ENCODE results near the gene SNAPC4.

Gene SNAPC4

GRCh38 chr9:136365775-136366222 is 34.2 kb downstream of the SNAPC4 start:
- no peak overlapping the region for H3K9ac ChIP-seq (ENCODE audit: low read length)
- no peaks in the 10 kb centered on the region for H3K9me3 ChIP-seq (ENCODE audit: insufficient read depth, low read length)
- H4K20me1 ChIP-seq (ENCODE audit: low read depth, low read length) = no peaks in the 10 kb centered on the region

DNA sequence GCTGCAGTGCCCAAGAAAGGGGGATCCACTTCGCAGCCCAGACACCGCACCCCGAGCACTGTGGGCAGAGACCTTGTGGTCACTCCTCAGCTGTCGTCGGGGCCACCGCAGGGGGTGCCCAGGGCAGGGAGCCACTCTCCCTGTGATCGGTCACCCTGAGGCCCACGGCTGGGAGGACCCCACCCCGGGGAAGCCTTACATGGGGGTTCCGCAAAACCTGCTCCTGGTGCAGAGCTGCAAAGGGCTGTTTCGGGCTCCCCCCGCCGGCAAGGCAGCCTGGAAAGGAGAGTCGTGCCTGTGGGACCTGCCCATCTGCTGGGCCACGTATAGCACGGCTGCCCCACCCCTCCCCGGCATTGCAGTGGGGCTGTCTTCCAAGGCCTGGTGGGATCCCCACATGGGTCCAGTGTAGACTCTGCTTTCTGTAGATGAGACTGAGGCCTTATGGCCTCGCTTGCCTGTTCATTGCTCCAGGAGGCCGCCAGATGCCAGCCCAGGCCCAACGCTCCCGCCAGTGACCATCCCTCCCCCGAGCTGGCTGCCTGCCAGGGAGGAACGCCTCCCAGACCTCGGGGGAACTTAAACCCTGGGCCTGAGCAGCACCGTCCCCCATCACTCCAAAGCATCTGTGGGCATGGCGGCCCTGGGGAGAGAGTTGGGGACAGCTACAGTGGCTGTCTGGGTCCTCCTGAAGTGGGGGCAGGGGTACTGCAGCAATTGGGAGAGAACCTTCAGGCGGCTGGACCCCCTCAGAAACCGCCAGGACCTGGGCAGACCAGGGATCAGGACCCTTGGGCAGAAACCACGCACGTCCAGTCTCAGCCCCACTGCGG is 34.8 kb downstream of the SNAPC4 start:
- Histone ChIP-seq H3K4me2 (ENCODE audit: low read depth, low read length, poor library complexity, severe bottlenecking) (no peak overlapping the region), H3K27me3 (ENCODE audit: low read length) (no peaks in the 10 kb centered on the region), H3K4me3 (ENCODE audit: insufficient read depth, low read length, poor library complexity, severe bottlenecking) (no peak overlapping the region), H3K9ac (ENCODE audit: low read length) (no peak overlapping the region), H3K79me2 (ENCODE audit: insufficient read depth, low read length) (no peaks in the 10 kb centered on the region), H2AFZ (ENCODE audit: low read depth, low read length, severe bottlenecking) (no peak overlapping the region), H3K27ac (ENCODE audit: low read depth, low read length) (no peak overlapping the region), H3F3A (ENCODE audit: insufficient read depth) (no peaks in the 10 kb centered on the region), H3K36me3 (ENCODE audit: low read length) (no peaks in the 10 kb centered on the region), H3K9me2 (replicated peaks; ENCODE audit: insufficient read depth, low read length) (no peaks in the 10 kb centered on the region), H4K20me1 (ENCODE audit: low read depth, low read length) (no peaks in the 10 kb centered on the region), H3K9me3 (ENCODE audit: insufficient read depth, low read length) (no peaks in the 10 kb centered on the region)
- no peak for TF ChIP-seq EZH2phosphoT487 (conservative IDR thresholded peaks at IDR 0.05; ENCODE audit: low read length)
- TF ChIP-seq, protein P1, sequence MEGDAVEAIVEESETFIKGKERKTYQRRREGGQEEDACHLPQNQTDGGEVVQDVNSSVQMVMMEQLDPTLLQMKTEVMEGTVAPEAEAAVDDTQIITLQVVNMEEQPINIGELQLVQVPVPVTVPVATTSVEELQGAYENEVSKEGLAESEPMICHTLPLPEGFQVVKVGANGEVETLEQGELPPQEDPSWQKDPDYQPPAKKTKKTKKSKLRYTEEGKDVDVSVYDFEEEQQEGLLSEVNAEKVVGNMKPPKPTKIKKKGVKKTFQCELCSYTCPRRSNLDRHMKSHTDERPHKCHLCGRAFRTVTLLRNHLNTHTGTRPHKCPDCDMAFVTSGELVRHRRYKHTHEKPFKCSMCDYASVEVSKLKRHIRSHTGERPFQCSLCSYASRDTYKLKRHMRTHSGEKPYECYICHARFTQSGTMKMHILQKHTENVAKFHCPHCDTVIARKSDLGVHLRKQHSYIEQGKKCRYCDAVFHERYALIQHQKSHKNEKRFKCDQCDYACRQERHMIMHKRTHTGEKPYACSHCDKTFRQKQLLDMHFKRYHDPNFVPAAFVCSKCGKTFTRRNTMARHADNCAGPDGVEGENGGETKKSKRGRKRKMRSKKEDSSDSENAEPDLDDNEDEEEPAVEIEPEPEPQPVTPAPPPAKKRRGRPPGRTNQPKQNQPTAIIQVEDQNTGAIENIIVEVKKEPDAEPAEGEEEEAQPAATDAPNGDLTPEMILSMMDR (IDR thresholded peaks at IDR 0.05; ENCODE audit: insufficient read depth, low read length, poor library complexity, severe bottlenecking) = no peak

More at GRCh38 chr9:136365775-136366222, 34.2 kb downstream of the SNAPC4 start:
- Histone ChIP-seq H2AFZ (ENCODE audit: low read depth, low read length, severe bottlenecking) (no peak overlapping the region), H3K9me2 (replicated peaks; ENCODE audit: insufficient read depth, low read length) (no peaks in the 10 kb centered on the region), H3K79me2 (ENCODE audit: insufficient read depth, low read length) (no peaks in the 10 kb centered on the region), H3K27me3 (ENCODE audit: low read length) (no peaks in the 10 kb centered on the region), H3K27ac (ENCODE audit: low read depth, low read length) (no peak overlapping the region), H3K4me3 (ENCODE audit: insufficient read depth, low read length, poor library complexity, severe bottlenecking) (no peak overlapping the region), H3K4me2 (ENCODE audit: low read depth, low read length, poor library complexity, severe bottlenecking) (no peak overlapping the region), H3F3A (ENCODE audit: insufficient read depth) (no peaks in the 10 kb centered on the region), H3K36me3 (ENCODE audit: low read length) (no peaks in the 10 kb centered on the region)
- TF ChIP-seq, protein P1 (IDR thresholded peaks at IDR 0.05; ENCODE audit: insufficient read depth, low read length, poor library complexity, severe bottlenecking) = no peak
- no peak for TF ChIP-seq EZH2phosphoT487 (conservative IDR thresholded peaks at IDR 0.05; ENCODE audit: low read length)

DNA sequence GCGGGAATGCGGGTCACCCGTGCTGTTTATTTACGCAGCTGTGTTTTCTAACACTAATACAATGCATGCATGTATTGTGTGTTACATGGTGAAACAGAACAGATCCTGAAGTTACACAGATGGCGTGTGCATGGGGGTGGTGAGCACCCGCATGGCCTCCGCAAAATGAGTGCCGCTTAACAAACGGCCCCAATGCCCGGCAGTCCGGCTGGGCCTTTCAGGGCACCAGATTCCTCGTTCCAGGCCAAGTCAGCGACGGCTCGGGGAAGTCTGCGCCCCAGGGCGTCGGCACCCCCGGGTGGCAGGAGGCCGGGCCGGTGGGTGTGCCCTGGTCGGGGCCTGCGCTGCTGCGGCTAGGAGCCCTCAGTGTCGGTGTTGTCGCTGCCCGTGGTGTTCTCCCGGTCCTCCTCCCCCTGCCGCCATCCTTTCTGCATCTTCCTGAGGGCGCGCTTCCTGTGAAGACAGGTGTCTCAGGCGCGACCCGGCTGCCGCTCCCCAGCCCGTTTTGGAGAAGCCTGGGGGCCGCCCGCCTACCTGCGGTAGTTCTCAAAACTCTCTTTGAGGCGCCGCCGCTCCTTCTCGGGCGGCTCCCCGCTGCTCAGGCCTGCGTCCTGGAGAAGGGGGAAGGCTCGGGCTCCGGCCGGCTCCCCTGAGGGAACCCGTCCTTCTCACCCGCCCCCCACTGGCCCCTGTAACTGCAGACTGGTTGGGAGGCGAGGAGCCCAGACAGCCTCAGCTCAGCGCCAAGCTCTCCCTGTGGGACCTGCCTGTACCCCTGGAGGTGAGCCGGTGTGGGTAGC is 35.8 kb downstream of the SNAPC4 start:
- no peaks in the 10 kb centered on the region for H3K9me2 ChIP-seq (replicated peaks; ENCODE audit: insufficient read depth, low read length)
- H3K9ac ChIP-seq (ENCODE audit: low read length) = no peak overlapping the region
- H3K4me2 ChIP-seq (ENCODE audit: low read depth, low read length, poor library complexity, severe bottlenecking) = peak overlapping the region; percentile 65
- no peaks in the 10 kb centered on the region for H4K20me1 ChIP-seq (ENCODE audit: low read depth, low read length)
- no peaks in the 10 kb centered on the region for H3K9me3 ChIP-seq (ENCODE audit: insufficient read depth, low read length)
- H3K79me2 ChIP-seq (ENCODE audit: insufficient read depth, low read length) = no peaks in the 10 kb centered on the region
- no peak overlapping the region for H2AFZ ChIP-seq (ENCODE audit: low read depth, low read length, severe bottlenecking)
- peak overlapping the region; percentile 26 for H3K4me3 ChIP-seq (ENCODE audit: insufficient read depth, low read length, poor library complexity, severe bottlenecking)
- TF ChIP-seq EZH2phosphoT487 (conservative IDR thresholded peaks at IDR 0.05; ENCODE audit: low read length) = no peak
- TF ChIP-seq, protein P1 (IDR thresholded peaks at IDR 0.05; ENCODE audit: insufficient read depth, low read length, poor library complexity, severe bottlenecking) = no peak
- no peaks in the 10 kb centered on the region for H3K27me3 ChIP-seq (ENCODE audit: low read length)
- no peak overlapping the region for H3K27ac ChIP-seq (ENCODE audit: low read depth, low read length)
- H3F3A ChIP-seq (ENCODE audit: insufficient read depth) = no peaks in the 10 kb centered on the region
- H3K36me3 ChIP-seq (ENCODE audit: low read length) = no peaks in the 10 kb centered on the region
